NCI-H1436 (cell line): ENCODE measurements around the gene DPYSL5.
"Not testable (repeated sequence)": the region's sequence is repeated elsewhere in the genome, so short reads cannot be mapped to it uniquely, and the experiment has no call there.

Source experiments
- DNase-seq: peaks from one replicate; lab custom pipeline; 2025; lab: John Stamatoyannopoulos, UW

The DPYSL5 gene

GRCh38 chr2:26847655-26848335 lies at the start of gene DPYSL5:
TSS of gene DPYSL5 (plus strand) at chr2:26848132. CDS start at chr2:26898500, 50,368 bp downstream.
- DNase-seq = peak; percentile 88

GRCh38 chr2:26801328-26801727 lies 46.6 kb upstream of the DPYSL5 start:
- DNase-seq = no peak

GRCh38 chr2:26801796-26802195 lies 46.1 kb upstream of the DPYSL5 start:
- no peak for DNase-seq

GRCh38 chr2:26805241-26805676 lies 42.7 kb upstream of the DPYSL5 start:
- DNase-seq = no peak

- DNase-seq = no peak
These were observed 40.0 kb upstream of the DPYSL5 start for GRCh38 chr2:26807788-26808460.

GRCh38 chr2:26809211-26809610 lies 38.7 kb upstream of the DPYSL5 start:
- no peak for DNase-seq

- DNase-seq = no peak
These were observed 37.9 kb upstream of the DPYSL5 start for GRCh38 chr2:26809876-26810577.

- DNase-seq = no peak
These were observed 36.7 kb upstream of the DPYSL5 start for GRCh38 chr2:26811261-26811660.

- DNase-seq = no peak
These were observed 35.9 kb upstream of the DPYSL5 start for GRCh38 chr2:26811791-26812694.

- no peak for DNase-seq
These were observed 35.2 kb upstream of the DPYSL5 start for GRCh38 chr2:26812731-26813130.

- not testable (repeated sequence) for DNase-seq
These were observed 33.7 kb upstream of the DPYSL5 start for GRCh38 chr2:26814072-26814765.

- DNase-seq = peak; percentile 66
These were observed 31.0 kb upstream of the DPYSL5 start for GRCh38 chr2:26816893-26817292.

GRCh38 chr2:26818255-26818654 lies 29.7 kb upstream of the DPYSL5 start:
- DNase-seq = no peak

GRCh38 chr2:26818972-26819371 lies 29.0 kb upstream of the DPYSL5 start:
- no peak for DNase-seq

GRCh38 chr2:26820932-26821331 lies 27.0 kb upstream of the DPYSL5 start:
- DNase-seq = no peak

GRCh38 chr2:26822877-26823276 lies 25.1 kb upstream of the DPYSL5 start:
- DNase-seq = no peak

GRCh38 chr2:26838121-26838906 lies 9.6 kb upstream of the DPYSL5 start:
- no peak for DNase-seq

- DNase-seq = peak; percentile 18
These were observed 6.9 kb upstream of the DPYSL5 start for GRCh38 chr2:26840937-26841610.

- DNase-seq = no peak
These were observed 4.9 kb upstream of the DPYSL5 start for GRCh38 chr2:26843041-26843440.

GRCh38 chr2:26845021-26845420 lies 2.9 kb upstream of the DPYSL5 start:
- no peak for DNase-seq
